B cell (primary cell): ENCODE measurements around the gene ZRANB3. TPM values are rescaled to one million over a fixed set of nuclear protein-coding genes. Genes with fewer than 3 reads are reported as not detected.

Experiments
- ATAC-seq: fragments of 200-7000 bp; cut with Tn5 transposase; one replicate; pipeline ENCODE4 v1.10.0; 2021; ENCODE audit warnings: low read depth, mild to moderate bottlenecking, moderate number of reproducible peaks, moderate library complexity
- CTCF ChIA-PET: fragments of 350-600 bp; sonication (Branson Sonifier 250); formaldehyde crosslinking; loops from one replicate; lab custom pipeline; 2021; ENCODE audit warnings: antibody characterized with exemption, inconsistent platforms; lab: Charles Lee
- POLR2A ChIA-PET: fragments of 350-600 bp; sonication (Branson Sonifier 250); formaldehyde crosslinking; loops from one replicate; lab custom pipeline; 2021; ENCODE audit warnings: antibody characterized with exemption; lab: Charles Lee
- DNase-seq: peaks from one replicate; pipeline ENCODE4 v3.0.0; 2013
- H2AFZ ChIP-seq: 2 replicates; pipeline ENCODE4 v1.6.1; 2012; ENCODE audit warnings: mild to moderate bottlenecking, low read depth, low read length; ENCODE audit not compliant: insufficient read depth, poor library complexity, severe bottlenecking
- H3K27ac ChIP-seq, 2 donors: 1 replicate in 1 of 2; 2 replicates in 1 of 2; pipeline ENCODE4 v1.5.1; 2012 to 2013; ENCODE audit warnings: low read length in 2 of 2, mild to moderate bottlenecking in 2 of 2, moderate library complexity in 1 of 2
- H3K27me3 ChIP-seq, 4 experiments: fragments of 200-600 bp in 1 of 4; sonication (generic) in 1 of 4; replicated peaks in 1 of 4; 1 replicate in 2 of 4; 2 replicates in 2 of 4; pipeline versions ENCODE4 v1.6.1 to v1.7.0; 2013 to 2016; ENCODE audit warnings: low read length in 3 of 4, mild to moderate bottlenecking in 2 of 4, mixed read lengths in 1 of 4, moderate library complexity in 1 of 4; ENCODE audit not compliant: insufficient read depth in 4 of 4, control insufficient read depth in 3 of 4; ENCODE audit errors: control extremely low read depth in 1 of 4
- H3K36me3 ChIP-seq, 2 experiments: replicated peaks in 1 of 2; 1 replicate in 1 of 2; 2 replicates in 1 of 2; pipeline versions ENCODE4 v1.6.1 to v1.7.1; 2013; ENCODE audit warnings: low read length in 1 of 2; ENCODE audit not compliant: insufficient read depth in 2 of 2, control insufficient read depth in 1 of 2; ENCODE audit errors: control extremely low read depth in 1 of 2, extremely low read depth in 1 of 2
- H3K4me1 ChIP-seq, 2 donors: fragments of 200-600 bp in 1 of 2; sonication (generic) in 1 of 2; 1 replicate in 1 of 2; 2 replicates in 1 of 2; pipeline versions ENCODE4 v1.5.1 to v1.6.1; 2013 to 2017; ENCODE audit warnings: low read length in 2 of 2; ENCODE audit not compliant: control insufficient read depth in 2 of 2, insufficient read depth in 2 of 2
- H3K4me2 ChIP-seq: replicated peaks from 2 replicates; pipeline ENCODE3; 2012; ENCODE audit warnings: mild to moderate bottlenecking, low read depth, low read length; ENCODE audit not compliant: poor library complexity, severe bottlenecking
- H3K4me3 ChIP-seq, 5 experiments: fragments of 200-600 bp in 1 of 5; sonication (generic) in 1 of 5; 1 replicate in 3 of 5; 2 replicates in 2 of 5; pipeline versions ENCODE4 v1.5.1 to v1.7.0; 2011 to 2016; ENCODE audit warnings: low read length in 4 of 5, mild to moderate bottlenecking in 4 of 5, low read depth in 2 of 5, control low read depth in 1 of 5, moderate library complexity in 1 of 5; ENCODE audit not compliant: insufficient read depth in 1 of 5; ENCODE audit errors: control extremely low read depth in 1 of 5, extremely low read depth in 1 of 5
- H3K79me2 ChIP-seq: fragments of 200-600 bp; sonication (generic); one replicate; pipeline ENCODE4 v1.6.0; 2016; ENCODE audit warnings: low read length; ENCODE audit not compliant: control insufficient read depth, insufficient read depth
- H3K9ac ChIP-seq: fragments of 200-600 bp; sonication (generic); 2 replicates; pipeline ENCODE4 v1.6.1; 2017; ENCODE audit warnings: mild to moderate bottlenecking, low read length, moderate library complexity
- H3K9me3 ChIP-seq, 3 donors: one replicate each; pipeline versions ENCODE4 v1.6.1 to v1.7.1; 2013; ENCODE audit warnings: low read length in 2 of 3; ENCODE audit not compliant: control insufficient read depth in 2 of 3, insufficient read depth in 1 of 3; ENCODE audit errors: control extremely low read depth in 1 of 3
- H4K20me1 ChIP-seq: 2 replicates; pipeline ENCODE4 v1.6.0; 2012; ENCODE audit warnings: mild to moderate bottlenecking, low read length; ENCODE audit not compliant: insufficient read depth, control insufficient read depth, poor library complexity, severe bottlenecking
- H3K27ac Mint-ChIP-seq: one replicate; pipeline ENCODE4 v1.8.0; 2021; ENCODE audit warnings: mixed read lengths
- H3K27me3 Mint-ChIP-seq: one replicate; pipeline ENCODE4 v1.8.0; 2021; ENCODE audit warnings: mixed read lengths
- H3K4me1 Mint-ChIP-seq: one replicate; pipeline ENCODE4 v1.8.0; 2021; ENCODE audit warnings: mixed read lengths
- H3K4me3 Mint-ChIP-seq: one replicate; pipeline ENCODE4 v1.8.0; 2021; ENCODE audit warnings: mixed read lengths
- H3K9me3 Mint-ChIP-seq: one replicate; pipeline ENCODE4 v1.8.0; 2022; ENCODE audit warnings: mixed read lengths; ENCODE audit not compliant: insufficient read depth
- CTCF ChIP-seq: fragments of 200-600 bp; IDR thresholded peaks from one replicate; pipeline ENCODE4 v1.8.0; 2022; ENCODE audit warnings: antibody characterized with exemption, mild to moderate bottlenecking
- EZH2 ChIP-seq: IDR thresholded peaks from 2 replicates; pipeline ENCODE4 v1.6.1; 2012; ENCODE audit warnings: borderline replicate concordance, low read depth, mild to moderate bottlenecking, moderate library complexity, low read length; ENCODE audit not compliant: insufficient read depth, poor library complexity, severe bottlenecking
- WGBS: methylation state at CpG from one replicate; pipeline ENCODE4 v1.1.5; 2013; ENCODE audit warnings: missing lambda C conversion rate; ENCODE audit not compliant: insufficient coverage; 5-methylcytosine and 5-hydroxymethylcytosine counted together
- intact Hi-C: fragments of 100-400 bp; cut with micrococcal nuclease; formaldehyde crosslinking; loops from one replicate; pipeline ENCODE4 v1.10.0; 2022
- polyA plus RNA-seq: library from polyadenylated mRNA; depleted of rRNA; stranded (reverse); fragments of >200 nt; gene quantifications from 2 replicates; pipeline ENCODE4 v1.2.3, GENCODE V29; 2012
- total RNA-seq, 2 donors: library from RNA; stranded (reverse); fragments of 120-200 nt in 1 of 2; gene quantifications; 1 replicate in 1 of 2; 2 replicates in 1 of 2; pipeline versions ENCODE4 v1.2.3 to v1.2.4, GENCODE V29; 2013 to 2022

Gene ZRANB3
- total and polyA plus RNA-seq, 2 donors (not counting 1 experiment from before 2014, with no cell fraction given) = 2.4 to 9.8 TPM

GRCh38 chr2:135248611-135249010 lies 282.4 kb downstream of the ZRANB3 start:
- CTCF ChIA-PET = no interaction called here
- H4K20me1 ChIP-seq = no peaks in the 10 kb centered on the region
- no peak overlapping the region for H3K27ac Mint-ChIP-seq
- H3K79me2 ChIP-seq = no peaks in the 10 kb centered on the region
- no peak for DNase-seq
- WGBS = 100% methylated on average over 4 of the region's 5 CpGs
- peaks cover 13% of the 10 kb centered on the region for H3K4me1 Mint-ChIP-seq
- H2AFZ ChIP-seq = no peak overlapping the region
- H3K4me3 Mint-ChIP-seq = no peak overlapping the region
- H3K27ac ChIP-seq = no peak overlapping the region
- no peaks in the 10 kb centered on the region for H3K4me1 ChIP-seq
- no peak overlapping the region for H3K9ac ChIP-seq
- no peak for ATAC-seq
- no peak overlapping the region for H3K4me3 ChIP-seq
- H3K27me3 Mint-ChIP-seq = no peaks in the 10 kb centered on the region
- H3K9me3 ChIP-seq = peaks cover 4 to 23% (median 19%) of the 10 kb centered on the region in 3 donors
- intact Hi-C loops = no loop called here
- H3K27me3 ChIP-seq = no peaks in the 10 kb centered on the region
- no peak overlapping the region for H3K4me2 ChIP-seq
- peaks cover 15% of the 10 kb centered on the region for H3K9me3 Mint-ChIP-seq
- TF ChIP-seq EZH2 (no peak), CTCF (no peak)
- POLR2A ChIA-PET = no interaction called here
- no peaks in the 10 kb centered on the region for H3K36me3 ChIP-seq

- H3K4me1 Mint-ChIP-seq = peaks cover 13% of the 10 kb centered on the region
- H3K4me3 Mint-ChIP-seq = no peak overlapping the region
These were observed 284.2 kb downstream of the ZRANB3 start for GRCh38 chr2:135246711-135247270.

More at GRCh38 chr2:135246711-135247270, 284.2 kb downstream of the ZRANB3 start:
- H3K4me2 ChIP-seq = no peak overlapping the region
- TF ChIP-seq CTCF = no peak
- no peak for TF ChIP-seq EZH2
- no peaks in the 10 kb centered on the region for H3K36me3 ChIP-seq
- no peak overlapping the region for H3K27ac Mint-ChIP-seq
- H3K79me2 ChIP-seq = no peaks in the 10 kb centered on the region
- intact Hi-C loops = no loop called here
- WGBS = no CpG with 5 or more reads among the region's 2 CpGs
- no peaks in the 10 kb centered on the region for H3K4me1 ChIP-seq
- no peak overlapping the region for H3K27ac ChIP-seq
- CTCF ChIA-PET = no interaction called here
- no peak overlapping the region for H3K4me3 ChIP-seq
- no peaks in the 10 kb centered on the region for H3K27me3 ChIP-seq
- no peak overlapping the region for H3K9ac ChIP-seq
- no peaks in the 10 kb centered on the region for H4K20me1 ChIP-seq
- H3K9me3 Mint-ChIP-seq = peaks cover 11% of the 10 kb centered on the region
- no peak overlapping the region for H2AFZ ChIP-seq
- POLR2A ChIA-PET = no interaction called here
- H3K9me3 ChIP-seq = peaks cover 0 to 21% (median 18%) of the 10 kb centered on the region in 3 donors
- DNase-seq (no peak), ATAC-seq (no peak)
- no peaks in the 10 kb centered on the region for H3K27me3 Mint-ChIP-seq
